Right atrium auricular region (tissue), 2 donors: ENCODE measurements around the gene BRIP1. TPM values are rescaled to one million over a fixed set of nuclear protein-coding genes. Genes with fewer than 3 reads are reported as not detected.

Source experiments
- DNase-seq: peaks from one replicate; pipeline ENCODE4 v3.0.0-alpha.2; 2019; ENCODE audit warnings: low spot score
- H3K27ac ChIP-seq, 2 donors: fragments of 200-600 bp; sonication (generic); 1 replicate in 1 of 2; 2 replicates in 1 of 2; pipeline ENCODE4 v1.5.1; 2016 to 2019
- H3K27me3 ChIP-seq, 2 donors: fragments of 200-600 bp; sonication (generic); one replicate each; pipeline versions ENCODE4 v1.5.1 to v1.6.0; 2017 to 2019
- H3K36me3 ChIP-seq: fragments of 200-600 bp; sonication (generic); one replicate; pipeline ENCODE4 v1.5.1; 2016
- H3K4me1 ChIP-seq, 2 donors: fragments of 200-600 bp; sonication (generic); one replicate each; pipeline versions ENCODE4 v1.5.1 to v1.6.0; 2017 to 2019
- H3K4me3 ChIP-seq, 2 donors: fragments of 200-600 bp; sonication (generic); 1 replicate in 1 of 2; 2 replicates in 1 of 2; pipeline ENCODE4 v1.5.1; 2017 to 2019; ENCODE audit warnings: mild to moderate bottlenecking in 1 of 2, moderate library complexity in 1 of 2
- H3K9me3 ChIP-seq, 2 donors: fragments of 200-600 bp; sonication (generic); one replicate each; pipeline ENCODE4 v1.5.1; 2019
- total RNA-seq, 2 donors: library from RNA; depleted of rRNA; stranded (reverse); fragments of >200 nt; gene quantifications; one replicate each; pipeline ENCODE4 v1.1.0, GENCODE V29; 2016
- TF ChIP-seq, protein P1 (sequence below), 2 donors: fragments of 200-600 bp; sonication (generic); IDR thresholded peaks; one replicate each; pipeline ENCODE4 v1.5.1; 2019; ENCODE audit warnings: antibody characterized with exemption in 2 of 2

BRIP1 gene
- total RNA-seq, 2 donors from 2014 or later = not detected

DNA sequence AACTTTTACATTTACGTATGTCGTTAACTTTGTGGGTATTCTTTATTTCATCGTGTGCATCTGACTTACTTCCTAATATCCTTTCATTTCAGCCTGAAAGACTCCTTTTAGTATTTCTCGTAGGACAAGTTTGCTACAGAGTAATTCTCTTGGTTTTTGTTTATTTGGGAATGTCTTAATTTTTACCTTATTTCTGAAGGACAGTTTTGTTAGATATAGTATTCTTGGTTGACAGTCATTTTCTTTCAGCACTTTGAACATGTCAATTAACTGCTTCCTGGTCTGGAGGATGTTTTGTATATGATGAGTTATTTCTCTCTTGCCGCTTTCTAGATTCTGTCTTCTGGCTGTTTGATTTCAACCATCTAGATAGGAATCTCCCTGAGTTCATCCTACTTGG, 163.1 kb downstream of the BRIP1 start:
- DNase-seq = no peak
- H3K9me3 ChIP-seq = peaks cover 7 to 38% of the 10 kb centered on the region in 2 donors
- TF ChIP-seq, protein P1, sequence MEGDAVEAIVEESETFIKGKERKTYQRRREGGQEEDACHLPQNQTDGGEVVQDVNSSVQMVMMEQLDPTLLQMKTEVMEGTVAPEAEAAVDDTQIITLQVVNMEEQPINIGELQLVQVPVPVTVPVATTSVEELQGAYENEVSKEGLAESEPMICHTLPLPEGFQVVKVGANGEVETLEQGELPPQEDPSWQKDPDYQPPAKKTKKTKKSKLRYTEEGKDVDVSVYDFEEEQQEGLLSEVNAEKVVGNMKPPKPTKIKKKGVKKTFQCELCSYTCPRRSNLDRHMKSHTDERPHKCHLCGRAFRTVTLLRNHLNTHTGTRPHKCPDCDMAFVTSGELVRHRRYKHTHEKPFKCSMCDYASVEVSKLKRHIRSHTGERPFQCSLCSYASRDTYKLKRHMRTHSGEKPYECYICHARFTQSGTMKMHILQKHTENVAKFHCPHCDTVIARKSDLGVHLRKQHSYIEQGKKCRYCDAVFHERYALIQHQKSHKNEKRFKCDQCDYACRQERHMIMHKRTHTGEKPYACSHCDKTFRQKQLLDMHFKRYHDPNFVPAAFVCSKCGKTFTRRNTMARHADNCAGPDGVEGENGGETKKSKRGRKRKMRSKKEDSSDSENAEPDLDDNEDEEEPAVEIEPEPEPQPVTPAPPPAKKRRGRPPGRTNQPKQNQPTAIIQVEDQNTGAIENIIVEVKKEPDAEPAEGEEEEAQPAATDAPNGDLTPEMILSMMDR (IDR thresholded peaks at IDR 0.05) = no peak
- no peaks in the 10 kb centered on the region for H3K27me3 ChIP-seq
- H3K4me1 ChIP-seq = no peaks in the 10 kb centered on the region
- no peaks in the 10 kb centered on the region for H3K36me3 ChIP-seq
- no peak overlapping the region for H3K27ac ChIP-seq
- no peak overlapping the region for H3K4me3 ChIP-seq

GRCh38 chr17:61699694-61700093, 163.6 kb downstream of the BRIP1 start:
- no peaks in the 10 kb centered on the region for H3K36me3 ChIP-seq
- DNase-seq = no peak
- TF ChIP-seq, protein P1 (IDR thresholded peaks at IDR 0.05) = no peak
- no peaks in the 10 kb centered on the region for H3K27me3 ChIP-seq
- no peaks in the 10 kb centered on the region for H3K4me1 ChIP-seq
- H3K4me3 ChIP-seq = no peak overlapping the region
- no peak overlapping the region for H3K27ac ChIP-seq
- H3K9me3 ChIP-seq = peaks cover 7 to 38% of the 10 kb centered on the region in 2 donors

DNA sequence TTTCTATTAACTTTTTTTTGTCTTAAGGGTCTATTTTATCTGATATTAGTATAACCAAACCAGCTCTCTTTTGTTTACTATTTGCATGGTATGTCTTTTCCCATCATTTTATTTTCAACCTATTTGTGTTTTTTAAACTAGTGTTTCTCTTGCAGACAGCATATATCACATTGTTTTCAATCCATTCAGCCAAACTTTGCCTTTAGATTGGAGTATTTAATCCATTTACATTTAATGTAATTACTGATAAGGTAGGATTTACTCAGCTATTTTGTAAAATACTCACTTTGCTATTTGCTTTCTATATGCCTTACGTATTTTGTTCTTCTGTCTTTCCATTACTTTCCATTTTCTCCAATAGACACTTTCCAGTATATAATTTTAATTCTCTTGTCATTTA, 164.3 kb downstream of the BRIP1 start:
- Histone ChIP-seq H3K27ac (no peak overlapping the region), H3K36me3 (no peaks in the 10 kb centered on the region), H3K4me1 (no peaks in the 10 kb centered on the region), H3K9me3 (peaks cover 7 to 38% of the 10 kb centered on the region in 2 donors), H3K27me3 (no peaks in the 10 kb centered on the region), H3K4me3 (no peak overlapping the region)
- TF ChIP-seq, protein P1 (IDR thresholded peaks at IDR 0.05) = no peak
- no peak for DNase-seq

- Histone ChIP-seq H3K27me3 (no peaks in the 10 kb centered on the region), H3K27ac (no peak overlapping the region), H3K9me3 (peaks cover 7 to 38% of the 10 kb centered on the region in 2 donors), H3K36me3 (no peaks in the 10 kb centered on the region), H3K4me1 (no peaks in the 10 kb centered on the region), H3K4me3 (no peak overlapping the region)
- TF ChIP-seq, protein P1 (IDR thresholded peaks at IDR 0.05) = no peak
- DNase-seq = no peak
Observed at GRCh38 chr17:61698244-61698643, 165.1 kb downstream of the BRIP1 start.

DNA sequence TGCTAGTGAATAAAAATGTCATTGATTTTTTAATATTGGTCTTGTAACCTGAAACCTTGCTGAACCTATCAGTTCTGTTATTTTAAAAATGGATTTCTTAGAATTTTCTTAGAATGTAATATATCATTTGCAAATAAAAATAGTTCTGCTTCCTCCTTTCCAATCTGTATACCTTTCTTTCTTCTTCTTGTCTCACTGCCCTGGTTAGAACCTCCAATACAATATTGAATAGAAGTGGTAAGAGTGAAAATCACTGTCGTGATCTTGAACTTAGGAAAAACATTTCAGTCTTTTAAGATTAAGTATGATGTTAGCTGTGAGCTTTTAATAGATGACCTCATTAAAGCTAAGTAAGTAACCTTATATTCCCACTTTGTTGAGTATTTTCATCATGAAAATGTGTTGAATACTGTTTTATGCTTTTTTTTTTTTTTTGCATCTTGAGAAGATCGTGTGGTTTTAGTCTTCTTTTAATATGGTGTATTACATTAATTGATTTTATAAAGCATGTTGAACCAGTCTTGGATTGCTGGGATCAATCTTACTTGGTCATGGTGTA, 167.5 kb downstream of the BRIP1 start:
- Histone ChIP-seq H3K27me3 (no peaks in the 10 kb centered on the region), H3K27ac (no peak overlapping the region), H3K9me3 (peaks cover 7 to 27% of the 10 kb centered on the region in 2 donors), H3K4me1 (no peaks in the 10 kb centered on the region), H3K36me3 (no peaks in the 10 kb centered on the region), H3K4me3 (no peak overlapping the region)
- TF ChIP-seq, protein P1 (IDR thresholded peaks at IDR 0.05) = no peak
- no peak for DNase-seq

- H3K27ac ChIP-seq = no peak overlapping the region
- no peak overlapping the region for H3K4me3 ChIP-seq
- DNase-seq = no peak
- H3K36me3 ChIP-seq = no peaks in the 10 kb centered on the region
- H3K27me3 ChIP-seq = no peaks in the 10 kb centered on the region
- H3K9me3 ChIP-seq = peaks cover 0 to 13% of the 10 kb centered on the region in 2 donors
- no peaks in the 10 kb centered on the region for H3K4me1 ChIP-seq
- TF ChIP-seq, protein P1 (IDR thresholded peaks at IDR 0.05) = no peak
Observed at GRCh38 chr17:61694095-61694494, 169.2 kb downstream of the BRIP1 start.
